Measurements from ENCODE around the gene LTV1. TPM values are rescaled to one million over a fixed set of nuclear protein-coding genes. Genes with fewer than 3 reads are reported as not detected.
"Not testable (repeated sequence)": the region's sequence is repeated elsewhere in the genome, so short reads cannot be mapped to it uniquely, and the experiment has no call there.

The LTV1 gene
- total RNA-seq, 3 donors from 2014 or later: 91.5 to 98.9 (median 96.2) TPM

GRCh38 chr6:143863771-143864170 is 20.6 kb downstream of the LTV1 start:
- peaks cover 53% of the 10 kb centered on the region for H3K36me3 Mint-ChIP-seq (ENCODE audit: insufficient read depth)

GRCh38 chr6:143864234-143864633 is 21.1 kb downstream of the LTV1 start, which contains the start of gene ZC2HC1B:
Gene ZC2HC1B, plus strand, starts transcription at chr6:143864474. Its CDS starts 66 bp downstream, at chr6:143864540.
- Mint-ChIP-seq H3K9me3 (peaks cover 4% of the 10 kb centered on the region), H3K4me3 (no peak within 1 kb of the TSS), H3K4me1 (ENCODE audit: low read depth) (no peaks in the 10 kb centered on the region), H3K27me3 (ENCODE audit: low read depth) (no peaks in the 10 kb centered on the region), H3K36me3 (ENCODE audit: insufficient read depth) (peaks cover 48% of the 10 kb centered on the region)
- DNase-seq: no peak
- no peak for ATAC-seq

More at GRCh38 chr6:143863771-143864170, 20.6 kb downstream of the LTV1 start:
- no peak for ATAC-seq
- no peaks in the 10 kb centered on the region for H3K4me1 Mint-ChIP-seq (ENCODE audit: low read depth)
- H3K27me3 Mint-ChIP-seq (ENCODE audit: low read depth): no peaks in the 10 kb centered on the region
- no peak for DNase-seq
- H3K9me3 Mint-ChIP-seq: peaks cover 4% of the 10 kb centered on the region
- H3K4me3 Mint-ChIP-seq: no peak overlapping the region

DNA sequence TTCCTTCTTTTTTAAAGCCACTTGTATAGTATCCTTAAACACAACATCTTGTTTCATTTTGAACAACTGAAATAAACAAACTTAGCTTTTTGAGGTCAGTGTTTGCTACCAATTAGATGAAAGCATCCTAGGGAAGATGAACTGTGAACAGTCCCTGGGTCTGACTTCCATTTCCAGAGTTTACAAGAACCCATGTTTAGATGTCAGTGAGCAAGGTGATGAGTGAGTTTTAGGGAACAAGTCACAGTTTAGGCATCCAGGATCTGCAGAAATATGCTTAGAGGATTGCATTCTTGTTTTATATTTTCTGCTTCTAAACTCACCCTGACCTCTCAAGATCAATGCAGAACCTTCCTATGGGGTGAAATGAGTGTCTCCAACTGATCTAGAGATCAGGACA is 24.1 kb downstream of the LTV1 start:
- Mint-ChIP-seq H3K4me1 (ENCODE audit: low read depth) (no peaks in the 10 kb centered on the region), H3K36me3 (ENCODE audit: insufficient read depth) (peaks cover 32% of the 10 kb centered on the region), H3K27me3 (ENCODE audit: low read depth) (no peaks in the 10 kb centered on the region), H3K4me3 (no peak overlapping the region), H3K9me3 (peaks cover 4% of the 10 kb centered on the region)
- ATAC-seq (no peak), DNase-seq (no peak)

- ATAC-seq; DNase-seq; H3K27me3 Mint-ChIP-seq (ENCODE audit: low read depth); H3K9me3 Mint-ChIP-seq; H3K4me3 Mint-ChIP-seq; H3K4me1 Mint-ChIP-seq (ENCODE audit: low read depth): not testable (repeated sequence)
- peaks cover 23% of the 10 kb centered on the region for H3K36me3 Mint-ChIP-seq (ENCODE audit: insufficient read depth)
Observed at GRCh38 chr6:143868808-143869207, 25.7 kb downstream of the LTV1 start.

- not testable (repeated sequence) for ATAC-seq; H3K27me3 Mint-ChIP-seq (ENCODE audit: low read depth); DNase-seq; H3K36me3 Mint-ChIP-seq (ENCODE audit: insufficient read depth); H3K4me3 Mint-ChIP-seq; H3K4me1 Mint-ChIP-seq (ENCODE audit: low read depth)
- H3K9me3 Mint-ChIP-seq: peaks cover 17% of the 10 kb centered on the region
Observed at GRCh38 chr6:143871202-143871730, 28.1 kb downstream of the LTV1 start.

DNA sequence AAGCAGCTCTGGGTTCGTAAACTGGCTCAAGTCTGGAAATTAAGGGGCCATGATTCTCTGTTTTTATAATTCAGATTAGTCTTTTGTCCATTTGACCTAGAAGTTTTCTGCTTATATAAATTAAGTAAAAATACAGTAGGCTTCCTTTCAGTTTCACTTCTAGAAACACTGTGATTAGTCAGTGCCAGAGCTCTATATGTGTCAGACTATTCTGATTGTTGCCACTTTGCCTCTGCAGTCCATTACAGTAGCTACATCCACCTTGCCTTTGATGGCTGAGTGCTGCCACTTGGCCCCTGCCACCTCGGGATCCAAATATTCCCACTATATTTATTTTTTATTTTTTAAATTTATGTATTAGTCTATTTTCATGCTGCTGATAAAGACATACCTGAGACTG is 29.1 kb downstream of the LTV1 start:
- H3K4me1 Mint-ChIP-seq (ENCODE audit: low read depth): peaks cover 5% of the 10 kb centered on the region
- peaks cover 4% of the 10 kb centered on the region for H3K36me3 Mint-ChIP-seq (ENCODE audit: insufficient read depth)
- DNase-seq (no peak), ATAC-seq (peak; percentile 80 to 91)
- H3K27me3 Mint-ChIP-seq (ENCODE audit: low read depth): no peaks in the 10 kb centered on the region
- H3K4me3 Mint-ChIP-seq: no peak overlapping the region
- peaks cover 14% of the 10 kb centered on the region for H3K9me3 Mint-ChIP-seq

DNA sequence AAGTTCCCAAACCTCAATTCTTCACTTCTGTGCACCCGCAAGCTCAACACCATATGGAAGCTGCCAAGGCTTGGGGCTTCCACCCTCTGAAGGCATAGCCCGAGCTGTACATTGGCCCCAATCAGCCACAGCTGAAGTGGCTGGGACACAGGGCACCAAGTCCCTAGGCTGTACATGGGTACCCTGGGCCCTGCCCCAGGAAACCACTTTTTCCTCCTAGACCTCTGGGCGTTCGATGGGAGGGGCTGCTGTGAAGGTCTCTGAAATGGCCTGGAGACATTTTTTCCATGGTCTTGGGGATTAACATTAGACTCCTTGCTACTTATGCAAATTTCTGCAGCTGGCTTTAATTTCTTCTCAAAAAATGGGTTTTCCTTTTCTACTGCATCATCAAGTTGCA is 30.5 kb downstream of the LTV1 start:
- ATAC-seq; H3K4me3 Mint-ChIP-seq; H3K27me3 Mint-ChIP-seq (ENCODE audit: low read depth); H3K4me1 Mint-ChIP-seq (ENCODE audit: low read depth); H3K36me3 Mint-ChIP-seq (ENCODE audit: insufficient read depth); DNase-seq: not testable (repeated sequence)
- H3K9me3 Mint-ChIP-seq: peaks cover 16% of the 10 kb centered on the region

DNA sequence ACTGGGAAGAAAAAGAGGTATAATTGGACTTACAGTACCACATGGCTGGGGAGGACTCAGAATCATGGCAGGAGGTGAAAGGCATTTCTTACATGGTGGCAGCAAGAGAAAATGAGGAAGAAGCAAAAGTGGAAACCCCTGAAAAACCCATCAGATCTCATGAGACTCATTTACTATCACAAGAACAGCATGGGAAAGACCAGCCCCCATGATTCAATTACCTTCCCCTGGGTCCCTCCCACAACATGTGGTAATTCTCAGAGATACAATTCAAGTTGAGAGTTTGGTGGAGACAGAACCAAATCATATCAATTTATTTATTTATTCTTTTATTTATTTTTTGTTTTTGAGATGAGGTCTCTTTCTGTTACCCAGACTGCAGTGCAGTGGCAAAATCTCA is 31.4 kb downstream of the LTV1 start:
- not testable (repeated sequence) for H3K27me3 Mint-ChIP-seq (ENCODE audit: low read depth); H3K36me3 Mint-ChIP-seq (ENCODE audit: insufficient read depth); H3K4me3 Mint-ChIP-seq; H3K4me1 Mint-ChIP-seq (ENCODE audit: low read depth); DNase-seq; ATAC-seq
- peaks cover 20% of the 10 kb centered on the region for H3K9me3 Mint-ChIP-seq

DNA sequence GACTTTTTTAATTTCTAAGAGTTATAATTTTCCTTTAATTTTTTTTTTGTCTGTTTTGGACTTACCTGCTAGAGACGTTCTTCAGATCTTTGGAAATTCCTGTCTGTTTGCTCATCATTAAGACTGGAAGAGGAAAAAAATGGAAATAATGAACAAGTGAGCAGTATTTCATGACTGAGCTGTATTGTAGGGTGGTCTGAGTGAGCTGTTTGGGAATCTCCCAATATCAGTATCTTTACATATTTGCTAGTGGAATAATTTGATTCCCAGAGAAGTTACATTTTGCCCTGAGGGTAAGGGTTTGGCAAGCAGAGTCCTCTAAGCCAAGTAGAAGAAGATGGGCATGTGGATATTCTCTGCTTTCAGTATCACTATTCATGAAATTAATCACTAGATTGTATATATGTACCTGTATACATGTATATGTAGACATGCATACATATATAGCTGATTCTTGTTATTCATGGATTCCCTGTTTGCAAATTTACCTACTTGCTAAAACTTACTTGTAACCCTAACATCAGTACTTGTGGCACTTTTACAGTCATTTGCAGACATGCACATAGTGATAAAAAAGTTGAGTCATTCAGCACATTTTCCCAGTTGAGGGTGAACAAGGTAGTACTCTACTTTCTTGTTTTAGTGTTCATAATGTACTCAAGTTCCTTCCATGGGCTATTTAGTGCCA is 34.6 kb downstream of the LTV1 start:
- peaks cover 2% of the 10 kb centered on the region for H3K4me1 Mint-ChIP-seq (ENCODE audit: low read depth)
- H3K27me3 Mint-ChIP-seq (ENCODE audit: low read depth): no peaks in the 10 kb centered on the region
- H3K9me3 Mint-ChIP-seq: peaks cover 20% of the 10 kb centered on the region
- ATAC-seq: peak; percentile 43 to 63
- no peaks in the 10 kb centered on the region for H3K36me3 Mint-ChIP-seq (ENCODE audit: insufficient read depth)
- no peak for DNase-seq
- no peak overlapping the region for H3K4me3 Mint-ChIP-seq

GRCh38 chr6:143878272-143878760 is 35.2 kb downstream of the LTV1 start:
- ATAC-seq (no peak), DNase-seq (no peak)
- Mint-ChIP-seq H3K4me3 (no peak overlapping the region), H3K4me1 (ENCODE audit: low read depth) (no peaks in the 10 kb centered on the region), H3K9me3 (peaks cover 20% of the 10 kb centered on the region), H3K36me3 (ENCODE audit: insufficient read depth) (no peaks in the 10 kb centered on the region), H3K27me3 (ENCODE audit: low read depth) (no peaks in the 10 kb centered on the region)

GRCh38 chr6:143880412-143880811 is 37.3 kb downstream of the LTV1 start:
- no peak for ATAC-seq
- Mint-ChIP-seq H3K36me3 (ENCODE audit: insufficient read depth) (no peaks in the 10 kb centered on the region), H3K27me3 (ENCODE audit: low read depth) (no peaks in the 10 kb centered on the region), H3K9me3 (peaks cover 16% of the 10 kb centered on the region), H3K4me1 (ENCODE audit: low read depth) (no peaks in the 10 kb centered on the region), H3K4me3 (no peak overlapping the region)
- DNase-seq: no peak

- DNase-seq: no peak
- no peak for ATAC-seq
- Mint-ChIP-seq H3K27me3 (ENCODE audit: low read depth) (no peaks in the 10 kb centered on the region), H3K4me3 (no peak overlapping the region), H3K4me1 (ENCODE audit: low read depth) (no peaks in the 10 kb centered on the region), H3K36me3 (ENCODE audit: insufficient read depth) (no peaks in the 10 kb centered on the region), H3K9me3 (peaks cover 7% of the 10 kb centered on the region)
Observed at GRCh38 chr6:143882401-143882930, 39.3 kb downstream of the LTV1 start.

- H3K4me3 Mint-ChIP-seq: no peak overlapping the region
- DNase-seq: no peak
- no peak for ATAC-seq
- H3K27me3 Mint-ChIP-seq (ENCODE audit: low read depth): no peaks in the 10 kb centered on the region
- no peaks in the 10 kb centered on the region for H3K4me1 Mint-ChIP-seq (ENCODE audit: low read depth)
- no peaks in the 10 kb centered on the region for H3K9me3 Mint-ChIP-seq
- H3K36me3 Mint-ChIP-seq (ENCODE audit: insufficient read depth): no peaks in the 10 kb centered on the region
Observed at GRCh38 chr6:143884216-143884900, 41.2 kb downstream of the LTV1 start.

DNA sequence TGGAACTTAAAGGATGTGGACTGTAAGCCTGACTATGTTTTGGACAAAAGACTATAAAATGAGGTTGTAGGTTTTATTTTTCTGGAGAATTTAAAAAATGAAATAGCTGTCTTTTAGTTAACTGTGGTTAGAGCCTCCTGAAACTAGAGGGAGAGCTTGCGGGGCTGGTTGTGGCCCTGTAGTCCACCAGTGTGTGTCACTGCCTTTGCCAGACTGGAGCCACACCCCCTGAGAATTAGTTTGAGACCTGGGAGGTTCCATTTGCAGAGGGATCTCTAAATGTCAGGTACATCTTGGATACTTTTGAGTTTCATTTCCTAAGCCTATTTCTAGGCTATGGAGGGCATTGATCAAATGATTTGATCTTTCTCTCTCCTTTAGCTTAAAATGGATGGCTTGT is 42.0 kb downstream of the LTV1 start:
- Mint-ChIP-seq H3K4me3 (no peak overlapping the region), H3K27me3 (ENCODE audit: low read depth) (no peaks in the 10 kb centered on the region), H3K36me3 (ENCODE audit: insufficient read depth) (no peaks in the 10 kb centered on the region), H3K4me1 (ENCODE audit: low read depth) (no peaks in the 10 kb centered on the region), H3K9me3 (no peaks in the 10 kb centered on the region)
- ATAC-seq (no peak), DNase-seq (no peak)
